ENCODE data around the gene GJC2.

The GJC2 gene

DNA sequence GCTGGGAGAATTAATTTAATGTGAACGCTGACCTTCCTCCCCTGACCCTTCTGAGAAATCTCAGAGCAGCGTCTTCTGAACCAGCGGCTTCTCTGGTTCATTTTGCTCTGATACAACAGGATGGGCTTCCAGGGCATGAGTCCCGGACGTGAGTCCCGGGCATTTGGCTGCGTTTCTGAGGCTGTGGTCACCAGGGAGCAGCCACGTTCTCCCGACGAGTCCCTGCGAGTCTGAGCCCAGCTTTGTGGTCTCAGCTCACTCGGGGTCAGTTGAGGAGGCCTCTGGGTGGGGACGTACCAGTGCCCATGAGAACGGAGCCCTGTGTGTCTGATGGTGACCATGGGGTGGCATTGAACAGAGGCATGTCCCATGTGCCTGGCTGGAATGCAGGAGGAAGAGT, 40.5 kb downstream of the GJC2 start:
- Histone ChIP-seq H3K36me3 (ENCODE audit: control insufficient read depth, insufficient read depth, low read length) (no peaks in the 10 kb centered on the region), H3K9ac (ENCODE audit: low read length) (no peak overlapping the region)

GRCh38 chr1:228190778-228191177, 41.0 kb downstream of the GJC2 start:
- Histone ChIP-seq H3K4me1 (ENCODE audit: control insufficient read depth, insufficient read depth, low read length) (no peaks in the 10 kb centered on the region), H3K27ac (ENCODE audit: low read depth, low read length) (no peak overlapping the region), H3K36me3 (ENCODE audit: control insufficient read depth, insufficient read depth, low read length) (no peaks in the 10 kb centered on the region), H3K9ac (ENCODE audit: low read length) (no peak overlapping the region), H3K4me3 (ENCODE audit: low read depth, low read length) (no peak overlapping the region), H3K27me3 (ENCODE audit: control insufficient read depth, insufficient read depth, low read length) (no peaks in the 10 kb centered on the region), H3K9me3 (ENCODE audit: control insufficient read depth, insufficient read depth, low read depth, low read length) (no peaks in the 10 kb centered on the region)

More for the DNA sequence above, 40.5 kb downstream of the GJC2 start:
- Histone ChIP-seq H3K27me3 (ENCODE audit: control insufficient read depth, insufficient read depth, low read length) (no peaks in the 10 kb centered on the region), H3K4me3 (ENCODE audit: low read depth, low read length) (no peak overlapping the region), H3K27ac (ENCODE audit: low read depth, low read length) (no peak overlapping the region), H3K4me1 (ENCODE audit: control insufficient read depth, insufficient read depth, low read length) (no peaks in the 10 kb centered on the region), H3K9me3 (ENCODE audit: control insufficient read depth, insufficient read depth, low read depth, low read length) (no peaks in the 10 kb centered on the region)

GRCh38 chr1:228194436-228194835, 44.7 kb downstream of the GJC2 start:
- no peak overlapping the region for H3K27ac ChIP-seq (ENCODE audit: low read depth, low read length)

GRCh38 chr1:228194921-228195812, 45.4 kb downstream of the GJC2 start:
- H3K27ac ChIP-seq (ENCODE audit: low read depth, low read length): no peak overlapping the region
- no peak overlapping the region for H3K9ac ChIP-seq (ENCODE audit: low read length)
- H3K9me3 ChIP-seq (ENCODE audit: control insufficient read depth, insufficient read depth, low read depth, low read length): peaks cover 21% of the 10 kb centered on the region
- no peaks in the 10 kb centered on the region for H3K36me3 ChIP-seq (ENCODE audit: control insufficient read depth, insufficient read depth, low read length)
- no peak overlapping the region for H3K4me3 ChIP-seq (ENCODE audit: low read depth, low read length)
- H3K4me1 ChIP-seq (ENCODE audit: control insufficient read depth, insufficient read depth, low read length): no peaks in the 10 kb centered on the region
- H3K27me3 ChIP-seq (ENCODE audit: control insufficient read depth, insufficient read depth, low read length): no peaks in the 10 kb centered on the region

More at GRCh38 chr1:228194436-228194835, 44.7 kb downstream of the GJC2 start:
- Histone ChIP-seq H3K4me3 (ENCODE audit: low read depth, low read length) (no peak overlapping the region), H3K36me3 (ENCODE audit: control insufficient read depth, insufficient read depth, low read length) (no peaks in the 10 kb centered on the region), H3K9ac (ENCODE audit: low read length) (no peak overlapping the region), H3K27me3 (ENCODE audit: control insufficient read depth, insufficient read depth, low read length) (no peaks in the 10 kb centered on the region), H3K9me3 (ENCODE audit: control insufficient read depth, insufficient read depth, low read depth, low read length) (peaks cover 15% of the 10 kb centered on the region), H3K4me1 (ENCODE audit: control insufficient read depth, insufficient read depth, low read length) (no peaks in the 10 kb centered on the region)

DNA sequence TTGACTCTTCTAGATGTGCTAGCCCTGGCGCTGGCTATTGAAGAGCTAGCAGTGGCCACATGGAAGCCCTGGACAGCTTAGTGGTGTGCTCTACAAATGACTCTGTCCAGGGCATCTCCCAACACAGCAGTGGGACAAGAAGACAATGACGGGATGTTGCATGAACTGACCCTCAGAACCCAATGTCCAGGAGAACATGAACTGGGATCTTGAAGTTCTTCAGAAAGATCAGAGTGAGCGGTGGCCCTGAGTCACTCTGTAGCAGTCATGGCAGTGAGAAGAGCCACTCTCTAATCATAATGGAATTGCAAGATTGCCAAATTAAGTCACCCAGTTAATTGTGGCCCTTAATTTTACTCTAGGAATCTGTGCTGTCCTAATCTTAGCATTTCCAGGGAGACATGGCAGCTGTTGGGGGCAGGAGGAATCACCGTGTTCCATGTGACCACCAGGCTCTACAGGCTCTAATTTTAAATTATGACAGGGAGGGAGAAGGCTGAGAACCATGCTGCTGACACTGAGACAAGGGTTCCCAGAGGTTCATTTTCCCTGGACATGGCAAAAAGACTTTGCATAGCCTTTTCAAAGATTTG, 47.9 kb downstream of the GJC2 start:
- no peak overlapping the region for H3K9ac ChIP-seq (ENCODE audit: low read length)
- no peaks in the 10 kb centered on the region for H3K36me3 ChIP-seq (ENCODE audit: control insufficient read depth, insufficient read depth, low read length)
- peaks cover 21% of the 10 kb centered on the region for H3K9me3 ChIP-seq (ENCODE audit: control insufficient read depth, insufficient read depth, low read depth, low read length)
- H3K27ac ChIP-seq (ENCODE audit: low read depth, low read length): no peak overlapping the region
- no peaks in the 10 kb centered on the region for H3K4me1 ChIP-seq (ENCODE audit: control insufficient read depth, insufficient read depth, low read length)
- no peaks in the 10 kb centered on the region for H3K27me3 ChIP-seq (ENCODE audit: control insufficient read depth, insufficient read depth, low read length)
- no peak overlapping the region for H3K4me3 ChIP-seq (ENCODE audit: low read depth, low read length)

- Histone ChIP-seq H3K27me3 (ENCODE audit: control insufficient read depth, insufficient read depth, low read length) (0 out of 2 replicates have a peak, but pooled peaks cover 2% of the 10 kb centered on the region), H3K4me1 (ENCODE audit: control insufficient read depth, insufficient read depth, low read length) (no peaks in the 10 kb centered on the region), H3K9me3 (ENCODE audit: control insufficient read depth, insufficient read depth, low read depth, low read length) (peaks cover 21% of the 10 kb centered on the region), H3K4me3 (ENCODE audit: low read depth, low read length) (no peak overlapping the region), H3K36me3 (ENCODE audit: control insufficient read depth, insufficient read depth, low read length) (no peaks in the 10 kb centered on the region), H3K27ac (ENCODE audit: low read depth, low read length) (no peak overlapping the region), H3K9ac (ENCODE audit: low read length) (no peak overlapping the region)
Observed at GRCh38 chr1:228198977-228199590, 49.4 kb downstream of the GJC2 start.

GRCh38 chr1:228204958-228205357, 55.2 kb downstream of the GJC2 start:
- Histone ChIP-seq H3K9me3 (ENCODE audit: control insufficient read depth, insufficient read depth, low read depth, low read length) (peaks cover 1% of the 10 kb centered on the region), H3K27ac (ENCODE audit: low read depth, low read length) (no peak overlapping the region), H3K9ac (ENCODE audit: low read length) (no peak overlapping the region), H3K4me1 (ENCODE audit: control insufficient read depth, insufficient read depth, low read length) (peaks cover 7% of the 10 kb centered on the region; the same call in 1 of the 2 replicates), H3K27me3 (ENCODE audit: control insufficient read depth, insufficient read depth, low read length) (peaks cover 17% of the 10 kb centered on the region), H3K4me3 (ENCODE audit: low read depth, low read length) (no peak overlapping the region), H3K36me3 (ENCODE audit: control insufficient read depth, insufficient read depth, low read length) (no peaks in the 10 kb centered on the region)

- H3K27ac ChIP-seq (ENCODE audit: low read depth, low read length): no peak overlapping the region
- peaks cover 7% of the 10 kb centered on the region; the same call in 1 of the 2 replicates for H3K4me1 ChIP-seq (ENCODE audit: control insufficient read depth, insufficient read depth, low read length)
- no peak overlapping the region for H3K9ac ChIP-seq (ENCODE audit: low read length)
- H3K36me3 ChIP-seq (ENCODE audit: control insufficient read depth, insufficient read depth, low read length): no peaks in the 10 kb centered on the region
- H3K4me3 ChIP-seq (ENCODE audit: low read depth, low read length): no peak overlapping the region
- H3K9me3 ChIP-seq (ENCODE audit: control insufficient read depth, insufficient read depth, low read depth, low read length): no peaks in the 10 kb centered on the region; the same call in 1 of the 2 replicates
- H3K27me3 ChIP-seq (ENCODE audit: control insufficient read depth, insufficient read depth, low read length): peaks cover 17% of the 10 kb centered on the region
Observed at GRCh38 chr1:228205526-228206436, 56.1 kb downstream of the GJC2 start.

GRCh38 chr1:228206582-228207351, 57.0 kb downstream of the GJC2 start:
- H3K4me3 ChIP-seq (ENCODE audit: low read depth, low read length): no peak overlapping the region
- peaks cover 19% of the 10 kb centered on the region for H3K27me3 ChIP-seq (ENCODE audit: control insufficient read depth, insufficient read depth, low read length)
- no peaks in the 10 kb centered on the region for H3K9me3 ChIP-seq (ENCODE audit: control insufficient read depth, insufficient read depth, low read depth, low read length)
- H3K4me1 ChIP-seq (ENCODE audit: control insufficient read depth, insufficient read depth, low read length): peaks cover 7% of the 10 kb centered on the region; the same call in 1 of the 2 replicates
- H3K27ac ChIP-seq (ENCODE audit: low read depth, low read length): no peak overlapping the region
- no peaks in the 10 kb centered on the region for H3K36me3 ChIP-seq (ENCODE audit: control insufficient read depth, insufficient read depth, low read length)
- no peak overlapping the region for H3K9ac ChIP-seq (ENCODE audit: low read length)

DNA sequence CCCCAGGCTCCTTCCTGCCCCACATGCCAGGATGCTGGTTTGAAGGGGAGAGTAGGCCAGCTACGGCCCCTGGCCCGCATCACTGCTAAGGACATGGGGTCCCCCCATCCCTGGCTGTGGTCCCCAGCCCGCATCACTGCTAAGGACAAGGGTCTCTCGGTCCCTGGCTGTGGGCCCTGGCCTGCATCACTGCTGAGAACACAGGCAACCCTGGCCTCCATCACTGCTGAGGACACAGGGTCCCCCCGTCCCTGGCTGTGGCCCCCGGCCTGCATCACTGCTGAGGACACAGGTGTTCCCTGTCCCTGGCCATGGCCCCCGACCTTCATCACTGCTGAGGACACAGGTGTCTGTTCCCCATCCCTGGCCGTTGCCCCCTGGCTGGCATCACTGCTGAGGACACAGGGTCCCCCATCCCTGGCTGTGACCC, 57.7 kb downstream of the GJC2 start:
- Histone ChIP-seq H3K36me3 (ENCODE audit: control insufficient read depth, insufficient read depth, low read length) (no peaks in the 10 kb centered on the region), H3K27me3 (ENCODE audit: control insufficient read depth, insufficient read depth, low read length) (peaks cover 24% of the 10 kb centered on the region), H3K4me3 (ENCODE audit: low read depth, low read length) (no peak overlapping the region), H3K9ac (ENCODE audit: low read length) (no peak overlapping the region), H3K4me1 (ENCODE audit: control insufficient read depth, insufficient read depth, low read length) (peaks cover 7% of the 10 kb centered on the region; the same call in 1 of the 2 replicates), H3K9me3 (ENCODE audit: control insufficient read depth, insufficient read depth, low read depth, low read length) (no peaks in the 10 kb centered on the region), H3K27ac (ENCODE audit: low read depth, low read length) (no peak overlapping the region)
